H1 (cell line): ENCODE data around the gene ABCC9. TPM values are rescaled to one million over a fixed set of nuclear protein-coding genes. Genes with fewer than 3 reads are reported as not detected.

ENCODE experiments used
- CTBP2 ChIP-seq: IDR thresholded peaks from 2 replicates; pipeline ENCODE4 v1.7.0; 2011; ENCODE audit warnings: borderline replicate concordance, mild to moderate bottlenecking, moderate library complexity, mixed read lengths, low read length; ENCODE audit not compliant: insufficient read depth, insufficient read length
- E2F6 ChIP-seq: IDR thresholded peaks from 2 replicates; pipeline ENCODE4 v1.6.1; 2012; ENCODE audit warnings: inconsistent platforms
- MAX ChIP-seq: IDR thresholded peaks from 2 replicates; pipeline ENCODE4 v1.6.1; 2012; ENCODE audit warnings: inconsistent platforms
- RAD21 ChIP-seq, 2 experiments: IDR thresholded peaks in 1 of 2; conservative IDR thresholded peaks in 1 of 2; 2 replicates each; pipeline ENCODE4 v1.6.1; 2011; ENCODE audit warnings: low read depth in 2 of 2, low read length in 2 of 2, improper control_type of control experiment in 1 of 2, inconsistent platforms in 1 of 2, mild to moderate bottlenecking in 1 of 2, moderate library complexity in 1 of 2
- TEAD4 ChIP-seq: IDR thresholded peaks from 2 replicates; pipeline ENCODE4 v1.6.1; 2012; ENCODE audit warnings: low read depth, low read length, inconsistent platforms, mixed read lengths
- polyA plus RNA-seq, 7 experiments: library from polyadenylated mRNA; depleted of rRNA in 3 of 7; stranded (reverse) in 5 of 7; unstranded in 2 of 7; fragments of >200 nt in 5 of 7; fragments of 200-250 nt in 2 of 7; gene quantifications; 1 replicate in 5 of 7; 2 replicates in 1 of 7; 4 replicates in 1 of 7; pipeline versions ENCODE4 v1.2.1 to v1.2.3, GENCODE V29; 2011 to 2013; ENCODE audit warnings: missing spikeins in 2 of 7, mixed read lengths in 2 of 7
- total RNA-seq: library from RNA; stranded (reverse); fragmentation: NEBNext Ultra II Directional; extraction: Animal tissue kit (Norgen Biotek cat#: 25700); gene quantifications from 2 replicates; pipeline ENCODE4 v1.2.1, GENCODE V29; 2021

The ABCC9 gene
- total and polyA plus RNA-seq, 2 of the 8 experiments (the other 6 are each of a cell fraction or from before 2014, with no cell fraction given): under 0.01 TPM; not detected in 1

GRCh38 chr12:21773263-21773741, 167.9 kb downstream of the ABCC9 start (continued):
- TF ChIP-seq TEAD4 (peak; percentile 20; the same call in 1 of the 2 replicates), CTBP2 (peak; percentile 73), E2F6 (no peak), RAD21 (IDR thresholded peaks at IDR 0.05 in 1 of 2, conservative IDR thresholded peaks at IDR 0.05 in 1 of 2; ENCODE audit: low read depth in 2 of 2, low read length in 2 of 2) (peak; percentile 55 to 64), MAX (0 out of 2 replicates have a peak, but pooled peaks have one; percentile 17)
- TF ChIP-seq, all 59 proteins: peak for 8
